ENCODE data around the gene HINT3. TPM values are rescaled to one million over a fixed set of nuclear protein-coding genes. Genes with fewer than 3 reads are reported as not detected.

HINT3 gene
- total and polyA plus RNA-seq, 2 of the 13 experiments (the other 11 are each of a cell fraction or from before 2014, with no cell fraction given): 3.1 to 22.8 TPM

- TF ChIP-seq HINFP (CRISPR knock-in tag; IDR thresholded peaks at IDR 0.05; ENCODE audit: low read depth) (no peak), NFE2L2 (IDR thresholded peaks at IDR 0.05; ENCODE audit: low read length) (no peak), HMG20B (CRISPR knock-in tag; conservative IDR thresholded peaks at IDR 0.05) (no peak), PHF8 (CRISPR knock-in tag; IDR thresholded peaks at IDR 0.05) (no peak), RBM39 (IDR thresholded peaks at IDR 0.05; ENCODE audit: low read depth, low read length, poor library complexity, severe bottlenecking) (no peak), KDM1A (CRISPR knock-in tag; IDR thresholded peaks at IDR 0.05) (no peak), KMT2A (CRISPR knock-in tag; IDR thresholded peaks at IDR 0.05) (peak; percentile 90), ZKSCAN1 (IDR thresholded peaks at IDR 0.05; ENCODE audit: low read length) (no peak), MZF1 (CRISPR knock-in tag; IDR thresholded peaks at IDR 0.05; ENCODE audit: borderline replicate concordance) (no peak), ZNF781 (CRISPR knock-in tag; IDR thresholded peaks at IDR 0.05; ENCODE audit: borderline replicate concordance, not compliant biosample characterization) (no peak), ZFP82 (CRISPR knock-in tag; IDR thresholded peaks at IDR 0.05; ENCODE audit: borderline replicate concordance) (no peak), AHR (CRISPR knock-in tag; IDR thresholded peaks at IDR 0.05) (no peak; the same call in 1 of the 2 replicates), ZNF616 (CRISPR knock-in tag; IDR thresholded peaks at IDR 0.05; ENCODE audit: low read depth) (no peak), ARNT2 (CRISPR knock-in tag; IDR thresholded peaks at IDR 0.05; ENCODE audit: low read depth) (0 out of 2 replicates have a peak, but pooled peaks have one; percentile 38), TBP (CRISPR knock-in tag; IDR thresholded peaks at IDR 0.05) (no peak), PAF1 (CRISPR knock-in tag; IDR thresholded peaks at IDR 0.05) (no peak)
- TF ChIP-seq, protein P1, sequence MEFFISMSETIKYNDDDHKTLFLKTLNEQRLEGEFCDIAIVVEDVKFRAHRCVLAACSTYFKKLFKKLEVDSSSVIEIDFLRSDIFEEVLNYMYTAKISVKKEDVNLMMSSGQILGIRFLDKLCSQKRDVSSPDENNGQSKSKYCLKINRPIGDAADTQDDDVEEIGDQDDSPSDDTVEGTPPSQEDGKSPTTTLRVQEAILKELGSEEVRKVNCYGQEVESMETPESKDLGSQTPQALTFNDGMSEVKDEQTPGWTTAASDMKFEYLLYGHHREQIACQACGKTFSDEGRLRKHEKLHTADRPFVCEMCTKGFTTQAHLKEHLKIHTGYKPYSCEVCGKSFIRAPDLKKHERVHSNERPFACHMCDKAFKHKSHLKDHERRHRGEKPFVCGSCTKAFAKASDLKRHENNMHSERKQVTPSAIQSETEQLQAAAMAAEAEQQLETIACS (CRISPR knock-in tag; IDR thresholded peaks at IDR 0.05): no peak
- TF ChIP-seq, protein P2, sequence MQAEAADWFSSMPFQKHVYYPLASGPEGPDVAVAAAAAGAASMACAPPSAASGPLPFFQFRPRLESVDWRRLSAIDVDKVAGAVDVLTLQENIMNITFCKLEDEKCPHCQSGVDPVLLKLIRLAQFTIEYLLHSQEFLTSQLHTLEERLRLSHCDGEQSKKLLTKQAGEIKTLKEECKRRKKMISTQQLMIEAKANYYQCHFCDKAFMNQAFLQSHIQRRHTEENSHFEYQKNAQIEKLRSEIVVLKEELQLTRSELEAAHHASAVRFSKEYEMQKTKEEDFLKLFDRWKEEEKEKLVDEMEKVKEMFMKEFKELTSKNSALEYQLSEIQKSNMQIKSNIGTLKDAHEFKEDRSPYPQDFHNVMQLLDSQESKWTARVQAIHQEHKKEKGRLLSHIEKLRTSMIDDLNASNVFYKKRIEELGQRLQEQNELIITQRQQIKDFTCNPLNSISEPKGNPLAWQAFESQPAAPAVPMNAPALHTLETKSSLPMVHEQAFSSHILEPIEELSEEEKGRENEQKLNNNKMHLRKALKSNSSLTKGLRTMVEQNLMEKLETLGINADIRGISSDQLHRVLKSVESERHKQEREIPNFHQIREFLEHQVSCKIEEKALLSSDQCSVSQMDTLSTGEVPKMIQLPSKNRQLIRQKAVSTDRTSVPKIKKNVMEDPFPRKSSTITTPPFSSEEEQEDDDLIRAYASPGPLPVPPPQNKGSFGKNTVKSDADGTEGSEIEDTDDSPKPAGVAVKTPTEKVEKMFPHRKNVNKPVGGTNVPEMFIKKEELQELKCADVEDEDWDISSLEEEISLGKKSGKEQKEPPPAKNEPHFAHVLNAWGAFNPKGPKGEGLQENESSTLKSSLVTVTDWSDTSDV (CRISPR knock-in tag; IDR thresholded peaks at IDR 0.05): no peak
- TF ChIP-seq, protein P3, sequence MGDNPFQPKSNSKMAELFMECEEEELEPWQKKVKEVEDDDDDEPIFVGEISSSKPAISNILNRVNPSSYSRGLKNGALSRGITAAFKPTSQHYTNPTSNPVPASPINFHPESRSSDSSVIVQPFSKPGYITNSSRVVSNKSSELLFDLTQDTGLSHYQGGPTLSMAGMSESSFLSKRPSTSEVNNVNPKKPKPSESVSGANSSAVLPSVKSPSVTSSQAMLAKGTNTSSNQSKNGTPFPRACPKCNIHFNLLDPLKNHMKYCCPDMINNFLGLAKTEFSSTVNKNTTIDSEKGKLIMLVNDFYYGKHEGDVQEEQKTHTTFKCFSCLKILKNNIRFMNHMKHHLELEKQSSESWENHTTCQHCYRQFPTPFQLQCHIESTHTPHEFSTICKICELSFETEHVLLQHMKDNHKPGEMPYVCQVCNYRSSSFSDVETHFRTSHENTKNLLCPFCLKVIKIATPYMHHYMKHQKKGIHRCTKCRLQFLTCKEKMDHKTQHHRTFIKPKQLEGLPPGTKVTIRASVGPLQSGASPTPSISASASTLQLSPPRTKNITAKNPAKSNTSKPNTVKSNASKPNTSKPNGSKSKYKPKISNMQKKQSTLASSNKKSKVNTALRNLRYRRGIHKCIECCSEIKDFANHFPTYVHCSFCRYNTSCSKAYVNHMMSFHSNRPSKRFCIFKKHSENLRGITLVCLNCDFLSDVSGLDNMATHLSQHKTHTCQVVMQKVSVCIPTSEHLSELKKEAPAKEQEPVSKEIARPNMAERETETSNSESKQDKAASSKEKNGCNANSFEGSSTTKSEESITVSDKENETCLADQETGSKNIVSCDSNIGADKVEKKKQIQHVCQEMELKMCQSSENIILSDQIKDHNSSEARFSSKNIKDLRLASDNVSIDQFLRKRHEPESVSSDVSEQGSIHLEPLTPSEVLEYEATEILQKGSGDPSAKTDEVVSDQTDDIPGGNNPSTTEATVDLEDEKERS (CRISPR knock-in tag; IDR thresholded peaks at IDR 0.05): no peak
These were observed 37.6 kb upstream of the HINT3 start (continued) for GRCh38 chr6:125918681-125919566.
